Transverse colon (tissue), 4 donors: ENCODE results near the gene LYRM7. TPM values are rescaled to one million over a fixed set of nuclear protein-coding genes. Genes with fewer than 3 reads are reported as not detected.

Experiments
- DNase-seq: peaks from one replicate; pipeline ENCODE4 v3.0.0-alpha.2; 2019
- H3K27ac ChIP-seq, 4 donors: fragments of 200-600 bp; sonication (generic); 2 replicates each; pipeline ENCODE4 v1.5.1; 2016 to 2018; ENCODE audit warnings: inconsistent platforms in 4 of 4
- H3K27me3 ChIP-seq: fragments of 200-600 bp; sonication (generic); 2 replicates; pipeline ENCODE4 v1.5.1; 2017; ENCODE audit warnings: inconsistent platforms
- H3K36me3 ChIP-seq, 4 donors: fragments of 200-600 bp; sonication (generic); 2 replicates each; pipeline ENCODE4 v1.5.1; 2017 to 2019; ENCODE audit warnings: inconsistent platforms in 4 of 4
- H3K4me1 ChIP-seq, 4 donors: fragments of 200-600 bp; sonication (generic); 2 replicates each; pipeline ENCODE4 v1.5.1; 2017 to 2020; ENCODE audit warnings: inconsistent platforms in 4 of 4
- H3K4me3 ChIP-seq, 4 donors: fragments of 200-600 bp; sonication (generic); 1 replicate in 1 of 4; 2 replicates in 3 of 4; pipeline versions ENCODE4 v1.5.1 to v1.6.1; 2017 to 2019; ENCODE audit warnings: inconsistent platforms in 4 of 4
- H3K9me3 ChIP-seq, 2 donors: fragments of 200-600 bp; sonication (generic); 2 replicates each; pipeline ENCODE4 v1.5.1; 2017 to 2019; ENCODE audit warnings: inconsistent platforms in 2 of 2
- EP300 ChIP-seq: sonication (generic); formaldehyde crosslinking; IDR thresholded peaks from one replicate; pipeline ENCODE4 v1.6.1; 2017; ENCODE audit warnings: antibody characterized with exemption, low read depth
- POLR2A ChIP-seq: fragments of 450-650 bp; IDR thresholded peaks from one replicate; pipeline ENCODE4 v1.6.1; 2016; ENCODE audit warnings: antibody characterized with exemption, mild to moderate bottlenecking, moderate library complexity
- POLR2AphosphoS5 ChIP-seq, 3 donors: sonication (generic); formaldehyde crosslinking; IDR thresholded peaks; one replicate each; pipeline ENCODE4 v1.6.1; 2016; ENCODE audit warnings: antibody characterized with exemption in 3 of 3
- WGBS, 2 donors: methylation state at CpG; one replicate each; pipeline ENCODE4 v1.1.5; 2018; ENCODE audit warnings: low coverage in 1 of 2; 5-methylcytosine and 5-hydroxymethylcytosine counted together
- in situ Hi-C, 4 donors: fragments of 200-750 bp; cut with MboI; loops; one replicate each; pipeline versions ENCODE4 v1.15.0 to v1.15.1; 2017; ENCODE audit warnings: low sequenced_read_pairs in 3 of 4, low pct_ligation_motif_present in 1 of 4, low pct_unique_long_range_greater_than_20kb in 1 of 4
- intact Hi-C: fragments of 100-400 bp; cut with DNase I; formaldehyde crosslinking; loops from one replicate; pipeline ENCODE4 v1.15.1; 2023; ENCODE audit warnings: low total_unique reads
- total RNA-seq, 4 donors: library from RNA; depleted of rRNA; stranded (reverse); fragments of >200 nt; gene quantifications; one replicate each; pipeline ENCODE4 v1.1.0, GENCODE V29; 2016
- TF ChIP-seq, protein P1 (sequence below), 5 experiments: fragments of 200-600 bp in 3 of 5; fragments of 450-650 bp in 2 of 5; sonication (generic) in 3 of 5; IDR thresholded peaks; 1 replicate in 2 of 5; 2 replicates in 3 of 5; pipeline ENCODE4 v1.5.1; 2016 to 2017; ENCODE audit warnings: antibody characterized with exemption in 5 of 5, inconsistent platforms in 3 of 5, mild to moderate bottlenecking in 2 of 5, moderate library complexity in 1 of 5

LYRM7 gene
- total RNA-seq, 4 donors from 2014 or later: 2.0 to 14.6 (median 12.3) TPM

- TF ChIP-seq POLR2A (no peak), EP300 (no peak), POLR2AphosphoS5 (IDR thresholded peaks at IDR 0.05) (no peak)
- TF ChIP-seq, protein P1, sequence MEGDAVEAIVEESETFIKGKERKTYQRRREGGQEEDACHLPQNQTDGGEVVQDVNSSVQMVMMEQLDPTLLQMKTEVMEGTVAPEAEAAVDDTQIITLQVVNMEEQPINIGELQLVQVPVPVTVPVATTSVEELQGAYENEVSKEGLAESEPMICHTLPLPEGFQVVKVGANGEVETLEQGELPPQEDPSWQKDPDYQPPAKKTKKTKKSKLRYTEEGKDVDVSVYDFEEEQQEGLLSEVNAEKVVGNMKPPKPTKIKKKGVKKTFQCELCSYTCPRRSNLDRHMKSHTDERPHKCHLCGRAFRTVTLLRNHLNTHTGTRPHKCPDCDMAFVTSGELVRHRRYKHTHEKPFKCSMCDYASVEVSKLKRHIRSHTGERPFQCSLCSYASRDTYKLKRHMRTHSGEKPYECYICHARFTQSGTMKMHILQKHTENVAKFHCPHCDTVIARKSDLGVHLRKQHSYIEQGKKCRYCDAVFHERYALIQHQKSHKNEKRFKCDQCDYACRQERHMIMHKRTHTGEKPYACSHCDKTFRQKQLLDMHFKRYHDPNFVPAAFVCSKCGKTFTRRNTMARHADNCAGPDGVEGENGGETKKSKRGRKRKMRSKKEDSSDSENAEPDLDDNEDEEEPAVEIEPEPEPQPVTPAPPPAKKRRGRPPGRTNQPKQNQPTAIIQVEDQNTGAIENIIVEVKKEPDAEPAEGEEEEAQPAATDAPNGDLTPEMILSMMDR (IDR thresholded peaks at IDR 0.05): no peak
- no peak overlapping the region for H3K4me3 ChIP-seq
- no peaks in the 10 kb centered on the region for H3K27me3 ChIP-seq
- WGBS, 2 donors: 89 to 95% methylated on average over 2 of the region's 2 CpGs
- in situ Hi-C loops: no loop called here
- no peak for DNase-seq
- intact Hi-C loops: no loop called here
- no peak overlapping the region for H3K27ac ChIP-seq
- H3K9me3 ChIP-seq: no peaks in the 10 kb centered on the region
- H3K4me1 ChIP-seq: no peaks in the 10 kb centered on the region
- no peaks in the 10 kb centered on the region for H3K36me3 ChIP-seq
Observed at GRCh38 chr5:131139321-131139720, 31.4 kb upstream of the LYRM7 start.

DNA sequence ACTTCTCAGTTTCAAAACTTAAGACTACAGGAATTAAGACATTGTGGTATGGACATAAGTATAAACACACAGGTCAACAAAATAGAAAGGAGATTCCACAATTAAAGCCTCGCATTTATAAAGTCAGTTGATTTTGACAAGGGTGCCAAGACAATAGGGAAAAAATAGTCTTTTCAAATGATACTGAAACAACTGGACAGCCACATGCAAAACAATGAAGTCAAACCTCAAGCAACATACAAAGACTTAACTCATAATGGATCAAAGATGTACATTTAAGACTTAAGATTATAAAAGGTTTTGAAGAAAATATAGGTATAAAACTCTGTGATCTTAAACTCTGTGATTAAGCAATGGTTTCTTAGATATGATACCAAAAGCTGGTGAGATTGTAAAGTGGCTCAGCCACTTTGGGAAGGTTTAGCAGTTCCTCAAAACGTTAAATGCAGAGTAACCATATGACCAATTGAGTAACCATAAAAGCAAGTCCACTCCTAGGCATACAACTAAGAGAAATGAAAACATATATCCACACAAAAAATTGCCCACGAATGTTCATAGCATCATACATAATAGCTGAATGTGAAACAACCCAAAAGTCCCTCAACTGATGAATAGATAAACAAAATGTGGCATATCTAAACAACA, 27.6 kb upstream of the LYRM7 start:
- no peak for DNase-seq
- in situ Hi-C loops (no loop called here), intact Hi-C loops (no loop called here)
- 53 to 70% methylated on average over 3 of the region's 3 CpGs for WGBS, 2 donors
- H3K9me3 ChIP-seq: no peaks in the 10 kb centered on the region
- no peak overlapping the region for H3K4me3 ChIP-seq
- no peak overlapping the region for H3K27ac ChIP-seq
- H3K27me3 ChIP-seq: no peaks in the 10 kb centered on the region
- no peaks in the 10 kb centered on the region for H3K4me1 ChIP-seq
- no peaks in the 10 kb centered on the region for H3K36me3 ChIP-seq
- TF ChIP-seq POLR2A: no peak
- TF ChIP-seq POLR2AphosphoS5 (IDR thresholded peaks at IDR 0.05): no peak
- TF ChIP-seq, protein P1 (IDR thresholded peaks at IDR 0.05): no peak
- no peak for TF ChIP-seq EP300

GRCh38 chr5:131147258-131147657, 23.5 kb upstream of the LYRM7 start:
- no peaks in the 10 kb centered on the region for H3K27me3 ChIP-seq
- TF ChIP-seq, protein P1 (IDR thresholded peaks at IDR 0.05): no peak
- TF ChIP-seq POLR2AphosphoS5 (IDR thresholded peaks at IDR 0.05): no peak
- no peak for TF ChIP-seq POLR2A
- TF ChIP-seq EP300: no peak
- DNase-seq: no peak
- H3K4me3 ChIP-seq: no peak overlapping the region
- no peaks in the 10 kb centered on the region for H3K36me3 ChIP-seq
- no peaks in the 10 kb centered on the region for H3K9me3 ChIP-seq
- intact Hi-C loops: no loop called here
- H3K4me1 ChIP-seq: no peaks in the 10 kb centered on the region
- in situ Hi-C loops: no loop called here
- H3K27ac ChIP-seq: no peak overlapping the region

- in situ Hi-C loops: no loop called here
- no peak for DNase-seq
- H3K27ac ChIP-seq: no peak overlapping the region
Observed at GRCh38 chr5:131148835-131149234, 21.9 kb upstream of the LYRM7 start.

More at GRCh38 chr5:131148835-131149234, 21.9 kb upstream of the LYRM7 start:
- H3K36me3 ChIP-seq: no peaks in the 10 kb centered on the region
- WGBS, 2 donors: 87 to 100% methylated on average over 1 to 2 of the region's 2 CpGs
- intact Hi-C loops: no loop called here
- no peak overlapping the region for H3K4me3 ChIP-seq
- no peaks in the 10 kb centered on the region for H3K9me3 ChIP-seq
- no peaks in the 10 kb centered on the region for H3K4me1 ChIP-seq
- H3K27me3 ChIP-seq: no peaks in the 10 kb centered on the region
- no peak for TF ChIP-seq POLR2AphosphoS5 (IDR thresholded peaks at IDR 0.05)
- TF ChIP-seq, protein P1 (IDR thresholded peaks at IDR 0.05): no peak
- no peak for TF ChIP-seq POLR2A
- TF ChIP-seq EP300: no peak
